Left ventricle myocardium inferior (tissue), 1 donor: Measurements from ENCODE around the gene SPRED2. TPM values are rescaled to one million over a fixed set of nuclear protein-coding genes. Genes with fewer than 3 reads are reported as not detected.
A peak's percentile ranks its signal among the peaks of the same experiment; 100 is the strongest.

Experiments
- DNase-seq: peaks from one replicate; pipeline ENCODE4 v3.0.0-alpha.2; 2020
- H3K27ac ChIP-seq: fragments of 200-600 bp; replicated peaks from 2 replicates; pipeline ENCODE4 v1.8.0; 2021
- H3K27me3 ChIP-seq: fragments of 200-600 bp; 2 replicates; pipeline ENCODE4 v1.8.0; 2021; ENCODE audit warnings: low read depth
- H3K36me3 ChIP-seq: fragments of 200-600 bp; 2 replicates; pipeline ENCODE4 v1.8.0; 2021
- H3K4me1 ChIP-seq: fragments of 200-600 bp; 2 replicates; pipeline ENCODE4 v1.8.0; 2021
- H3K4me3 ChIP-seq: fragments of 200-600 bp; 2 replicates; pipeline ENCODE4 v1.8.0; 2021; ENCODE audit warnings: mild to moderate bottlenecking, moderate library complexity
- H3K9me3 ChIP-seq: fragments of 200-600 bp; replicated peaks from 2 replicates; pipeline ENCODE4 v1.8.0; 2021
- CTCF ChIP-seq: fragments of 200-600 bp; IDR thresholded peaks from 2 replicates; pipeline ENCODE4 v1.8.0; 2021; ENCODE audit warnings: antibody characterized with exemption, mild to moderate bottlenecking, borderline replicate concordance
- intact Hi-C: fragments of 100-400 bp; cut with micrococcal nuclease; formaldehyde crosslinking; loops from one replicate; pipeline ENCODE4 v1.11.0; 2022
- total RNA-seq: library from RNA; stranded (reverse); fragmentation: NEBNext Ultra II Directional; extraction: Animal tissue kit (Norgen Biotek cat#: 25700); gene quantifications from one replicate; pipeline ENCODE4 v1.2.1, GENCODE V29; 2021
- donor health status: DM: no; HTN: yes; CAD: no; lungs with severe emphysema.

The SPRED2 gene
- total RNA-seq, 1 donor from 2014 or later, result 18.9 TPM

GRCh38 chr2:65292461-65293011 lies 139.9 kb downstream of the SPRED2 start:
- peak overlapping the region; percentile 44 for H3K27ac ChIP-seq
- peak overlapping the region; percentile 9 for H3K4me3 ChIP-seq
- no peaks in the 10 kb centered on the region for H3K36me3 ChIP-seq
- H3K27me3 ChIP-seq, result peaks cover 30% of the 10 kb centered on the region
- intact Hi-C loops, result no loop called here
- no peaks in the 10 kb centered on the region for H3K9me3 ChIP-seq
- DNase-seq, result peak; percentile 35
- peaks cover 33% of the 10 kb centered on the region for H3K4me1 ChIP-seq
- TF ChIP-seq CTCF, result no peak

- H3K36me3 ChIP-seq, result no peaks in the 10 kb centered on the region
- DNase-seq, result no peak
- no peak for TF ChIP-seq CTCF
- peak overlapping the region; percentile 44 for H3K27ac ChIP-seq
- H3K4me1 ChIP-seq, result peaks cover 33% of the 10 kb centered on the region
- H3K9me3 ChIP-seq, result no peaks in the 10 kb centered on the region
- H3K27me3 ChIP-seq, result peaks cover 32% of the 10 kb centered on the region
- H3K4me3 ChIP-seq, result no peak overlapping the region
- intact Hi-C loops, result no loop called here
Measured at GRCh38 chr2:65292106-65292400, 140.3 kb downstream of the SPRED2 start.

- peak overlapping the region; percentile 44 for H3K27ac ChIP-seq
- peaks cover 32% of the 10 kb centered on the region for H3K27me3 ChIP-seq
- H3K4me3 ChIP-seq, result no peak overlapping the region
- H3K4me1 ChIP-seq, result peaks cover 33% of the 10 kb centered on the region
- H3K36me3 ChIP-seq, result no peaks in the 10 kb centered on the region
- no peak for TF ChIP-seq CTCF
- no peaks in the 10 kb centered on the region for H3K9me3 ChIP-seq
- intact Hi-C loops, result no loop called here
- no peak for DNase-seq
Measured at GRCh38 chr2:65291216-65292105, 140.9 kb downstream of the SPRED2 start.

GRCh38 chr2:65287364-65287763 lies 145.0 kb downstream of the SPRED2 start:
- intact Hi-C loops, result no loop called here
- H3K4me3 ChIP-seq, result no peak overlapping the region
- no peak for TF ChIP-seq CTCF
- peaks cover 16% of the 10 kb centered on the region for H3K4me1 ChIP-seq
- no peaks in the 10 kb centered on the region for H3K36me3 ChIP-seq
- H3K27me3 ChIP-seq, result peaks cover 36% of the 10 kb centered on the region
- H3K27ac ChIP-seq, result no peak overlapping the region
- no peaks in the 10 kb centered on the region for H3K9me3 ChIP-seq
- no peak for DNase-seq

- Histone ChIP-seq H3K4me3 (no peak overlapping the region), H3K27ac (peak overlapping the region; percentile 79), H3K9me3 (no peaks in the 10 kb centered on the region), H3K4me1 (peaks cover 40% of the 10 kb centered on the region), H3K27me3 (peaks cover 55% of the 10 kb centered on the region), H3K36me3 (no peaks in the 10 kb centered on the region)
- no peak for DNase-seq
- TF ChIP-seq CTCF, result no peak
- intact Hi-C loops, result no loop called here
Measured at GRCh38 chr2:65282477-65283053, 149.8 kb downstream of the SPRED2 start.
